ENCODE data around the gene ZNF768.
"Not testable (repeated sequence)": the region's sequence is repeated elsewhere in the genome, so short reads cannot be mapped to it uniquely, and the experiment has no call there.

Gene ZNF768

GRCh38 chr16:30555315-30556124 is 29.2 kb upstream of the ZNF768 start:
- no peak for DNase-seq

- no peak for DNase-seq
Observed at GRCh38 chr16:30554557-30555314, 28.4 kb upstream of the ZNF768 start.

GRCh38 chr16:30553393-30553899 is 27.1 kb upstream of the ZNF768 start:
- DNase-seq: no peak

- no peak for DNase-seq
Observed at GRCh38 chr16:30552956-30553355, 26.6 kb upstream of the ZNF768 start.

GRCh38 chr16:30551781-30552180 is 25.4 kb upstream of the ZNF768 start:
- no peak for DNase-seq

GRCh38 chr16:30548416-30549253 is 22.3 kb upstream of the ZNF768 start:
- DNase-seq: peak; percentile 83

- DNase-seq: peak; percentile 16
Observed at GRCh38 chr16:30546115-30546514, 19.7 kb upstream of the ZNF768 start.

- DNase-seq: no peak
Observed at GRCh38 chr16:30543067-30543466, 16.7 kb upstream of the ZNF768 start.

- peak; percentile 65 for DNase-seq
Observed at GRCh38 chr16:30541502-30542329, 15.3 kb upstream of the ZNF768 start.

- DNase-seq: peak; percentile 82
Observed at GRCh38 chr16:30540916-30541464, 14.6 kb upstream of the ZNF768 start.

- DNase-seq: not testable (repeated sequence)
Observed at GRCh38 chr16:30539986-30540526, 13.7 kb upstream of the ZNF768 start.

GRCh38 chr16:30539000-30539964 is 12.9 kb upstream of the ZNF768 start:
- DNase-seq: no peak

- not testable (repeated sequence) for DNase-seq
Observed at GRCh38 chr16:30536391-30537024, 10.1 kb upstream of the ZNF768 start.

- DNase-seq: peak; percentile 92
Observed at GRCh38 chr16:30535777-30536190, 9.4 kb upstream of the ZNF768 start.

- peak; percentile 65 for DNase-seq
Observed at GRCh38 chr16:30535106-30535776, 8.9 kb upstream of the ZNF768 start.

GRCh38 chr16:30534368-30535105 is 8.2 kb upstream of the ZNF768 start, which contains the start of gene ZNF747:
TSS of gene ZNF747 (minus strand) at chr16:30534858. CDS start at chr16:30534679, 179 bp downstream.
- peak; percentile 94 for DNase-seq

GRCh38 chr16:30533748-30534367 is 7.5 kb upstream of the ZNF768 start:
- peak; percentile 63 for DNase-seq

- DNase-seq: no peak
Observed at GRCh38 chr16:30533146-30533522, 6.8 kb upstream of the ZNF768 start.

Measured in hematopoietic multipotent progenitor cell treated with erythropoietin and hydrocortisone succinate and interleukin-3 and kit ligand, for 6 days (in vitro differentiated cells).